Natural killer cell treated with Interleukin-12 subunit alpha and Interleukin-12 subunit beta and Interleukin-15 and Interleukin-18, amount 100 ng/mL, for 72 hours (primary cell): ENCODE data around the gene LOX. TPM values are rescaled to one million over a fixed set of nuclear protein-coding genes. Genes with fewer than 3 reads are reported as not detected.
A peak's percentile ranks its signal among the peaks of the same experiment; 100 is the strongest.
"Not testable (repeated sequence)": the region's sequence is repeated elsewhere in the genome, so short reads cannot be mapped to it uniquely, and the experiment has no call there.

Experiments used
- ATAC-seq, 2 donors: fragments of 150-1000 bp; cut with Tn5 transposase in 1 of 2; sonication (Bioruptor Pico), chemical (Tn5 transposase) in 1 of 2; 2 replicates each; pipeline ENCODE4 v1.10.0; 2021
- DNase-seq: peaks from one replicate; pipeline ENCODE4 v3.0.0; 2022; ENCODE audit warnings: low spot score
- H3K27ac Mint-ChIP-seq, 2 donors: 1 replicate in 1 of 2; 2 replicates in 1 of 2; pipeline ENCODE4 v1.8.0; 2022; ENCODE audit warnings: mixed read lengths in 2 of 2, mild to moderate bottlenecking in 1 of 2, moderate library complexity in 1 of 2
- H3K27me3 Mint-ChIP-seq, 2 donors: 1 replicate in 1 of 2; 2 replicates in 1 of 2; pipeline ENCODE4 v1.8.0; 2022; ENCODE audit warnings: mixed read lengths in 2 of 2
- H3K36me3 Mint-ChIP-seq: one replicate; pipeline ENCODE4 v1.8.0; 2022; ENCODE audit warnings: mixed read lengths
- H3K4me1 Mint-ChIP-seq, 2 donors: 1 replicate in 1 of 2; 2 replicates in 1 of 2; pipeline ENCODE4 v1.8.0; 2022; ENCODE audit warnings: low read depth in 2 of 2, mixed read lengths in 2 of 2, mild to moderate bottlenecking in 1 of 2
- H3K4me3 Mint-ChIP-seq: one replicate; pipeline ENCODE4 v1.8.0; 2022; ENCODE audit warnings: mixed read lengths
- H3K9me3 Mint-ChIP-seq: 2 replicates; pipeline ENCODE4 v1.8.0; 2022; ENCODE audit warnings: mixed read lengths
- total RNA-seq, 2 donors: library from RNA; stranded (reverse); gene quantifications; one replicate each; pipeline ENCODE4 v1.2.3, GENCODE V29; 2022

LOX gene
- total RNA-seq, 2 donors from 2014 or later: not detected

DNA sequence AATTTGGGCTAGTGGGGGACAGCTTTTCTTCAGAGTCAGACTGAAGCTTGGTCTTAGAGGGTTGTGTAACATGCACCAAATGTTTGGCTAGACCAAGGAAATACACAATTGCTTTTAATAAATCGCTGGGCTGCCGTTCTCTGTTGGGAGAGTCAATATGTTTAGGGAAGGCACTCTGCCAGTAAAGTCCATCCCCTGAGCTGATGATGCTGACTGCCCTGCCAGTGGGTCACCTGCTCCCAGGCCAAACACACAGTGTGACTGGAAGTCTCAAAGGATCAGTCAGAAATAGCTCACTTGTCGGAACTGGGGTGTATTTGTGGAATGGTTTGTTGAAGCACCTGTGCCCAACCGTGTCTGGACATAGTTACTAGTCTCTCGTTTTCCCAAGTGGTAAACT, 33.4 kb upstream of the LOX start:
- Mint-ChIP-seq H3K27me3 (peaks cover 0 to 3% of the 10 kb centered on the region in 2 donors), H3K36me3 (no peaks in the 10 kb centered on the region), H3K4me1 (no peaks in the 10 kb centered on the region), H3K4me3 (no peak overlapping the region), H3K9me3 (no peaks in the 10 kb centered on the region), H3K27ac (no peak overlapping the region)
- no peak for ATAC-seq
- DNase-seq: no peak

DNA sequence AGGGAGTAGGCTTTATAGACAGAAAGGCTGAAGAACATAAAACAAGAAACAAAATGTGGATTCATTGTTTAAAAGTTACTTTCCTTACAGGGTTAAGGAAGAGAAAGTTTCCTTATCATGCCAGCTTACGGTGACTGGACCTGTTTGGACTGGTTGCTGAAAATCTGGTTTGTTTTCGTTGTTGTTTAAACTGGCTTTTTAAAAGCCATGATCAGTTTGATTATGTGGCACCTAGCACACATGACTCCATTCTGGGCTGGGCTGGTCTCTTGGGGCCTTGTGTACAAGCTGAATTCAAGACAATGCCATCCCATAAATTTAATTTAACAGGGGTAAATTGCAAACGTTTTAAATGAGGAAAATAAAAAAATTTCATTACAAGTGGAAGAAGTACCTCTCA, 32.9 kb upstream of the LOX start:
- Mint-ChIP-seq H3K27me3 (peaks cover 0 to 3% of the 10 kb centered on the region in 2 donors), H3K4me3 (no peak overlapping the region), H3K36me3 (no peaks in the 10 kb centered on the region), H3K9me3 (no peaks in the 10 kb centered on the region), H3K27ac (no peak overlapping the region), H3K4me1 (no peaks in the 10 kb centered on the region)
- ATAC-seq (no peak), DNase-seq (no peak)

DNA sequence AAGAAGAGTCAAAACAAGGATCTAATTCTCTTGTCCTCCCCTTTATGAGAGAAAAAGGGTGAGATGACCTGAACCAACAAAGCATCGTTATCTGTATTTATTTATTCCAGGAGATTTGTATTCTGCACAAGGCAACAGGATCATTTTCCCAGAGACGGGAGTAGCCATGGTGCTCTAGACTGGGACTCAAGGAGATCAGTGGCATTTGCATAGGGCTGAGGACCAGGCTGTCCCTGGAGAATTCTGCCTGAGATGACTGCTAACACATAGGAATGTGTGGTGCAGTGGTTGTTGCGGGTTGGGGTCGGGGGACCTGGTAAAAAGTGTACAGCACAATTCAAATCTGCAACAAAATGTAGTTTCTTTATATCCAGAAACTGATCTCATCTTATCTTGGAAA, 29.0 kb upstream of the LOX start:
- peaks cover 0 to 5% of the 10 kb centered on the region in 2 donors for H3K27me3 Mint-ChIP-seq
- H3K4me1 Mint-ChIP-seq: no peaks in the 10 kb centered on the region
- ATAC-seq (no peak), DNase-seq (no peak)
- H3K4me3 Mint-ChIP-seq: no peak overlapping the region
- no peak overlapping the region for H3K27ac Mint-ChIP-seq
- no peaks in the 10 kb centered on the region for H3K9me3 Mint-ChIP-seq
- H3K36me3 Mint-ChIP-seq: no peaks in the 10 kb centered on the region

DNA sequence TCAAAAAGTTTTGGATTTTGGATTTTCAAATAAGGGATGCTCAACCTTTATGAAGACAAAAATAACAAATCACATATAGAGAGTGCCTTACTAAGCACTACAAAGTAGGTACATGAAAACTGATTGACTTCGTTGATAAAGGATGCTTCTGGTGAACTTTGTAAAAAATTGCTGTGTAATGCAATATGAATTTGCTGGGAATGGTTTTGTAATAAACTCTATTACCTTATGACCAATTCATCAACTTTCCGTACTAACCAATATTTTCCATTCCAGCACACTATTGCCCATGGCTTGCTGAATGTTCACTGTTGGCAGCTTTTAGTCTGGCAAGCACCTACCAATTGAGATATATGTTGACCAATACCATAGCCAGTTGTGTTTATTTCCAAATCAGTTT, 27.9 kb upstream of the LOX start:
- ATAC-seq: no peak
- H3K9me3 Mint-ChIP-seq: no peaks in the 10 kb centered on the region
- H3K36me3 Mint-ChIP-seq: no peaks in the 10 kb centered on the region
- no peak overlapping the region for H3K27ac Mint-ChIP-seq
- no peak for DNase-seq
- no peaks in the 10 kb centered on the region for H3K4me1 Mint-ChIP-seq
- peaks cover 0 to 5% of the 10 kb centered on the region in 2 donors for H3K27me3 Mint-ChIP-seq
- H3K4me3 Mint-ChIP-seq: no peak overlapping the region

DNA sequence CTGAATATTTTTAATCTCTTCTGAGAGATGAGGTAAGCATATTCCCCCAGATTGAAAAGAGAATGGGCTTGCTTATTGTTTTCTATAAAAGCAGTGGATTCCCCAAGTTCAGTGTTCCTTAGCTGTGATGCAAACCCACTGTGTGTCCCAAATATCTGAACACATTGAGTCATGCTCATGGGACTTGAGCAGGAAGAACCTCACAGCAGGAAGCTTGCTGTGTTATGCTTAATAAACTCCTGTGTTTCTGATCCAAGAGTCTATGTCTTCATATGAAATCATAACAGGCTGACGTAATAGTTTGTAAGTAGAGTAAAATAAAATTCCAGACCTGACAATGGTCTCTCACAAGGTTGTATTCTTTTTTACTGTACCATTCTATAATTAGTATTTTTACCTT, 24.8 kb upstream of the LOX start:
- H3K4me3 Mint-ChIP-seq: no peak overlapping the region
- no peak overlapping the region for H3K27ac Mint-ChIP-seq
- H3K36me3 Mint-ChIP-seq: no peaks in the 10 kb centered on the region

DNA sequence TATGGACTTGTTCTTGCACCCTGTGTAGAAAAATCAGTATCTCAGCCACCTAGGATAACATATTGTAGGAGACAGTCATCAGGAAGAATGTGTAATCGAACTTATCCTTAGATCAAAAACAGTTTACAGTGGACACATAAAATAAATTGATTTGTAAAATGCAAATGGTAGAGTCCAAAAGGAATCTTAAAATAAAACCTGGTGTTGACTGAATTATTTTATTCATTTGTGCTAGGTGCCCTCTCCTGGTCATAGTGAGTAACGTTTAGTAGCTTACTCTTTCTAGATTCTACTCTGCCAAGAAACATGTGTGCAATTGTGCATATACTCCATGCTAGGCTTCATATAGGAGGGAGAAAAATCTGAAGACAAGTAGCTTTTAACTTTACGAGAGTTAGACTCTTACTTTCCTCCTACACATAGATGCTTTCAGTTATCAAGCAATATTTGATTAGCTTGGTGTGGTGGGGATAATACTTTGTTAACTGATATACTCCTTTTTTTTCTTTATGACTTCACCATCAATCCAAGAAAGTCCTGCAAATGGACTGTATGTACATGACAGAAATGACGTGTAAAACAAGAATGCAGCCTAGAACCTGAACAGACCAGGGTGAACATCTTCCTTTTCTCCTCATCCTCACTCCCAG, 23.7 kb upstream of the LOX start:
- no peak for ATAC-seq
- Mint-ChIP-seq H3K4me1 (no peaks in the 10 kb centered on the region), H3K9me3 (no peaks in the 10 kb centered on the region), H3K4me3 (no peak overlapping the region), H3K27ac (no peak overlapping the region), H3K27me3 (peaks cover 0 to 2% of the 10 kb centered on the region in 2 donors), H3K36me3 (no peaks in the 10 kb centered on the region)
- no peak for DNase-seq

More for the DNA sequence above, 24.8 kb upstream of the LOX start:
- DNase-seq (no peak), ATAC-seq (no peak)
- Mint-ChIP-seq H3K4me1 (no peaks in the 10 kb centered on the region), H3K9me3 (no peaks in the 10 kb centered on the region), H3K27me3 (peaks cover 0 to 2% of the 10 kb centered on the region in 2 donors)

DNA sequence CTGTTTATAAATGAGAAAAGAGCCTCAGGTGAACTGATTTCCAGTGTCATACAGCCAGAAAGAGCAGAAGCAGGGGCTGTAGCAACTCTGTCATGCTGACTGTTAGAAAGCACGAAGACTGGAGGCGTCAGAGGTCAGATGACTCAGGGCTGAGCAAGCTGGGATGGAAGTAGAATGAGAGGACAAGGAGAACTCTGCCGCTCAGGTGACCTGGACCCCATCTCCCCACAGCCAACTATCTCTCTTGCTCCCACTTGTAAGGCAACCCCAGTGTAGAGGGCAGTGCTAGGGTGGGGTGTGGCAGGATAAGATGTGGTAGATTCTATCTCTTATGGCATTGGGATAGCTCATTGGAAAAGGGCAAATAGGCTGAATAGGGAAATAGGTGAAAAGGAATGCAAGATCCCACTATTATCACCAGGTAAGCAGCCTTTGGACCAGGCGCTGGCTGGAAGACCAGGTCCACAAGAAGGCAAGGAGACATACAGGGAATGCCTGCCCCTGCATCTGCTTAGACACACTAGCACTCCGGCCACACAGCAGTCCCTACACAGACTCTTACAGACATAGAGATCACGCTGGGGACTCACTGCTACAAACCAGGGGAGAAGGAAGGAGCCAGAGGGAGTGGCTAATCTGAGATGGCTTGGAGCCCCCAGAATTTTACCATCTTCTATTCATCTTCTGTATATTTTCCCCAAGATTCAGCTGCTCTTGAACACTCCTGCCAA, 21.2 kb upstream of the LOX start:
- Mint-ChIP-seq H3K36me3 (no peaks in the 10 kb centered on the region), H3K4me3 (no peak overlapping the region), H3K27me3 (peaks cover 0 to 2% of the 10 kb centered on the region in 2 donors), H3K27ac (no peak overlapping the region), H3K4me1 (no peaks in the 10 kb centered on the region), H3K9me3 (no peaks in the 10 kb centered on the region)
- DNase-seq (no peak), ATAC-seq (peak in 1 of 2 donors; percentile 28)

DNA sequence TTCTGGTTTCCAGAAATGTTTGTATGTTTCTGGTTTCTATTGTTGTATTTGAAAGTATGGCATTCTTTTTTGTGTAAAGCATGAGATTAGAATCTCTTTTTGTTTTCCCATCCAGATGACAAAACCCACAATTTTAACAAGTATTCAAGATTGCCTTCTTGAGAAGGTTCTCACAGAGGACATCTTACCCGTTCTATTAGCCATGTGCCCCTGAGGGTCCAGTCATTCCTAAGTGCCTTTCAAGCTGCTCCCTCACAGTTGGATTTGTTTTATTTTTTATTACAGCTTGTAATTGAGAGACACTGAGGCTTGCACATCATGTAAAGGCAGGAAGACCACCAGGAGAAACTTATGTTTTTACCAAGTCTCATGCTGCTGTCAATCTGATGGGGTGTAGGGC, 19.3 kb upstream of the LOX start:
- Mint-ChIP-seq H3K36me3 (no peaks in the 10 kb centered on the region), H3K27ac (no peak overlapping the region), H3K9me3 (no peaks in the 10 kb centered on the region), H3K27me3 (peaks cover 0 to 2% of the 10 kb centered on the region in 2 donors), H3K4me1 (no peaks in the 10 kb centered on the region), H3K4me3 (no peak overlapping the region)
- DNase-seq: no peak
- ATAC-seq: no peak

DNA sequence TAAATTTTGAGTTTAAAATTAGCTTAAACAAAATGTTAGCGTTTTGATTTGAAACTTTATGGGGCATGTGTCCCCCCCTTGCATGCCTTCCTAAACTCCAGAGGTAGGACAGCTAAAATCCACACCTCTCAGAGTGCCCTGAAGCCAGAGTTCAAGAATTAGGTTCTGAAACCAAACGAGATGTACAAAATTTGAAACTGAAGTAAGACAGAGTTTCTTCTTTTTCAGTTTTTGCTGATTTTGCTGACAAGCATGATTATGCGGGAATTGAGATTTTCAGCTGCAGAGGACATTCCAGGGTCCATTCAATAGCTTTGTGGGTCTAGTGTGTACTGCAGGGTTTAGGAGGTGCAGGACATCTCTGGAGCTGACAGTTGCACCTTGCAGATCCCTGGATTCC, 17.1 kb upstream of the LOX start:
- no peak for ATAC-seq
- Mint-ChIP-seq H3K4me1 (no peaks in the 10 kb centered on the region), H3K36me3 (no peaks in the 10 kb centered on the region), H3K27me3 (no peaks in the 10 kb centered on the region), H3K27ac (no peak overlapping the region), H3K9me3 (no peaks in the 10 kb centered on the region), H3K4me3 (no peak overlapping the region)
- DNase-seq: no peak

DNA sequence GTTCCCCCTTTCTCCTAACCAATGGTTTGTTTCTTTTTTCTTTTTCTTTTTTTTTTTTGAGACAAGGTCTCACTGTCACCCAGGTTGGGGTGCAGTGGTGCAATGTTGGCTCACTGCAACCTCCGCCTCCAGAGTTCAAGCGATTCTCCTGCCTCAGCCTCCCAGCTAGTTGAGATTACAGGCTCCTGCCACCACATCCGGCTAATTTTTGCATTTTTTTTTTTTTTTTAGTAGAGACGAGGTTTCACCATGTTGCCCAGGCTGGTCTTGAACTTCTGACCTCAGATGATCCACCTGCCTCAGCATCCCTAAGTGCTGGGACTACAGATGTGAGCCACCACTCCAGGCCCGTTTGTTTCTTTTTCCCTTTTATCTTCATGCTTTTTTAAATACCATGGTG, 16.2 kb upstream of the LOX start:
- not testable (repeated sequence) for H3K4me3 Mint-ChIP-seq, H3K36me3 Mint-ChIP-seq, H3K4me1 Mint-ChIP-seq, H3K27ac Mint-ChIP-seq, H3K27me3 Mint-ChIP-seq, H3K9me3 Mint-ChIP-seq, ATAC-seq, DNase-seq

DNA sequence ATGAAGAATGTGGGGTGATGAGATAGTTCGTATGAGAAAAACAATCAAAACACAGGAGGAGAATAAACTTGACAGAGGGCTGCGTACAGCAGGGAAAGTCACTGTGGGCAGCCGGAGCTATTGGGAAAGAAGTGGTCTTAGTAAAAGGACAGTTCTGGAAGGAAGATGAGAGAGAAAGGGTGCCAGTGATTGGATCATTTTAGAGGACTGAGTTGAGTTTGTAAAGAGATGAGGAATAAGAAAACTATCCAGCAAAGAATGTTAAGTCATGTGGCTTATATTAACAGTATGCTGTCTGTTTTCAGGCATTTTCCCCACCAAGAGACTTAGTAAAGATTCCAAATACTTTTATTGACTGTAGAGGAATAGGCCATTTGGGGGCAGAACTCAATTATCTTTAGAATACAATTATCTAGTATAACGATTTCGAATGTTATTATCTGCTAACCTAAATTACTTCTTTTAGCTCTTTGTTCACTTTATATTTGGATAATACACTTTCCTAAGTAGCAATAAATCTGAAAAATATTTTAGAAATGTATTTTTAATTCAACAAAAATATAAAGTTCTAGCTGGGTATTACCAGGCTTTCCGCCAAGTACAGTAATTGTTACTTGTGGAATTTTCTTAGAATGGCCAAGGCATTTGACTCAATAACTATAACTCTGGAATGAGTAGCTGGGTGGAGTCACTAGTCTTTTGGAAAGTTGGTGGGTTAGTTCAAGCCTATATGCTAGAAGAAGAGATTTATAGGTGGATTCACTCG, 15.5 kb upstream of the LOX start:
- Mint-ChIP-seq H3K9me3 (no peaks in the 10 kb centered on the region), H3K36me3 (no peaks in the 10 kb centered on the region), H3K27ac (no peak overlapping the region), H3K27me3 (peaks cover 0 to 5% of the 10 kb centered on the region in 2 donors), H3K4me3 (no peak overlapping the region), H3K4me1 (no peaks in the 10 kb centered on the region)
- no peak for DNase-seq
- ATAC-seq: no peak

GRCh38 chr5:122091936-122092600, 14.0 kb upstream of the LOX start:
- Mint-ChIP-seq H3K4me3 (no peak overlapping the region), H3K4me1 (no peaks in the 10 kb centered on the region), H3K9me3 (no peaks in the 10 kb centered on the region), H3K36me3 (no peaks in the 10 kb centered on the region), H3K27ac (no peak overlapping the region), H3K27me3 (peaks cover 0 to 11% of the 10 kb centered on the region in 2 donors)
- ATAC-seq: no peak
- no peak for DNase-seq

GRCh38 chr5:122089096-122090013, 11.3 kb upstream of the LOX start:
- no peak overlapping the region for H3K4me3 Mint-ChIP-seq
- ATAC-seq: no peak

More at GRCh38 chr5:122089096-122090013, 11.3 kb upstream of the LOX start:
- Mint-ChIP-seq H3K36me3 (no peaks in the 10 kb centered on the region), H3K4me1 (no peaks in the 10 kb centered on the region), H3K9me3 (peaks cover 3% of the 10 kb centered on the region), H3K27me3 (peaks cover 2 to 18% of the 10 kb centered on the region in 2 donors), H3K27ac (no peak overlapping the region)
- DNase-seq: no peak
